ENCODE results near the gene LEPROT. TPM values are rescaled to one million over a fixed set of nuclear protein-coding genes. Genes with fewer than 3 reads are reported as not detected.

Gene LEPROT
- total and polyA plus RNA-seq, 2 of the 8 experiments (the other 6 are each of a cell fraction or from before 2014, with no cell fraction given) = 25.7 to 27.2 TPM

DNA sequence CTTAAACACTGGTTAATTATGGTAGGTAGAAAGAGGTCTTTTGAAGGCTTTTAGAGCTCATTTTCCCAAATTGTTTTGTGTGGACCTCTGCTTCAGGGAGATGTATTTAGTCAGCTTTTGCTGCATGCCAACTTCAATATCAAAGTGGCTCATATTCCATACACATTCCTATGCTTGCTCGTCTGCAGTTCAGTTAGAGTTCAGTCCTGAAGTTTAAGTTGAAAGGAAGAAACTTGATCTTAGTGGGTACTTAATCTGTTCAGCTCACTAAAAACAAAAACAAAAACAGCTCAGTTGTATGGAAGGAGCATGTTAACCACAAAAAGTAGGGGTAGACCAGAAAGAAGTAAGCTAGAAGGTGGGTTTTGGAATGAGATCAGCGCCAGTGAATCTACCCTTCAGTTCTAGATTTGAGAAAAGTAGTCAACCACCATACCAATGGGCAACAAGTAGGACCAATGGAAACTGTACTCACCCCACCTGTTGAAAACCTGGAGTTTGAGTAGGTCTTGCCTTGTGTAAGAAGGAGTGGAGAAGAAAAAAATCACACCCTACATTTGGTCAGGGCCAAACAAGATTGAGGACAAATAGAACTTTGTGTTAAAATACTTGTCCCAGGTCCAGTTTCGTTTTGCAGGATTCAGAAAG, 58.0 kb downstream of the LEPROT start (continued):
- TF ChIP-seq BCL11A (IDR thresholded peaks at IDR 0.05; ENCODE audit: low read depth in 2 of 2, low read length in 2 of 2) (no peak), SP2 (IDR thresholded peaks at IDR 0.05; ENCODE audit: low read length) (no peak), MAFK (IDR thresholded peaks at IDR 0.05; ENCODE audit: low read depth, low read length) (no peak), RAD21 (IDR thresholded peaks at IDR 0.05 in 1 of 2, conservative IDR thresholded peaks at IDR 0.05 in 1 of 2; ENCODE audit: low read depth in 2 of 2, low read length in 2 of 2) (no peak), ATF2 (IDR thresholded peaks at IDR 0.05; ENCODE audit: low read length) (no peak), ASH2L (IDR thresholded peaks at IDR 0.05; ENCODE audit: low read length) (no peak), CEBPB (IDR thresholded peaks at IDR 0.05; ENCODE audit: low read depth, low read length) (no peak), BRCA1 (IDR thresholded peaks at IDR 0.05; ENCODE audit: low read depth, low read length) (no peak)
- TF ChIP-seq, protein P1, sequence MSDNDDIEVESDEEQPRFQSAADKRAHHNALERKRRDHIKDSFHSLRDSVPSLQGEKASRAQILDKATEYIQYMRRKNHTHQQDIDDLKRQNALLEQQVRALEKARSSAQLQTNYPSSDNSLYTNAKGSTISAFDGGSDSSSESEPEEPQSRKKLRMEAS (IDR thresholded peaks at IDR 0.05) = no peak

All from H1 (cell line).